ENCODE results near the gene HMX1.

Gene HMX1

GRCh38 chr4:8849266-8850073, 22.2 kb downstream of the HMX1 start:
- no peak overlapping the region for H3K27ac ChIP-seq
- no peak for TF ChIP-seq CTCF (conservative IDR thresholded peaks at IDR 0.05)

GRCh38 chr4:8848507-8849265, 23.0 kb downstream of the HMX1 start:
- no peak overlapping the region for H3K27ac ChIP-seq
- TF ChIP-seq CTCF (conservative IDR thresholded peaks at IDR 0.05), result no peak

GRCh38 chr4:8847764-8848163, 23.9 kb downstream of the HMX1 start:
- no peak for TF ChIP-seq CTCF (conservative IDR thresholded peaks at IDR 0.05)
- H3K27ac ChIP-seq, result no peak overlapping the region

- H3K27ac ChIP-seq, result no peak overlapping the region
- TF ChIP-seq CTCF (conservative IDR thresholded peaks at IDR 0.05), result no peak
These were observed 24.3 kb downstream of the HMX1 start for GRCh38 chr4:8847331-8847730.

GRCh38 chr4:8846826-8847225, 24.8 kb downstream of the HMX1 start:
- no peak for TF ChIP-seq CTCF (conservative IDR thresholded peaks at IDR 0.05)

GRCh38 chr4:8846046-8846720, 25.5 kb downstream of the HMX1 start:
- no peak for TF ChIP-seq CTCF (conservative IDR thresholded peaks at IDR 0.05)
- H3K27ac ChIP-seq, result no peak overlapping the region

More at GRCh38 chr4:8846826-8847225, 24.8 kb downstream of the HMX1 start:
- no peak overlapping the region for H3K27ac ChIP-seq

Measured in VCaP (cell line).